ENCODE measurements around the gene LRRTM3.

The LRRTM3 gene

GRCh38 chr10:67076144-67076543 is 150.3 kb downstream of the LRRTM3 start:
- TF ChIP-seq TAF1 (IDR thresholded peaks at IDR 0.05; ENCODE audit: borderline replicate concordance, insufficient read depth, low read length): no peak
- TF ChIP-seq POLR2AphosphoS5 (IDR thresholded peaks at IDR 0.05; ENCODE audit: low read depth, low read length): no peak
- no peak for TF ChIP-seq REST (IDR thresholded peaks at IDR 0.05; ENCODE audit: insufficient read depth in 1 of 2, low read depth in 2 of 2, low read length in 2 of 2)
- TF ChIP-seq SIN3A (IDR thresholded peaks at IDR 0.05; ENCODE audit: borderline replicate concordance, insufficient read depth, low read length): no peak
- TF ChIP-seq FOXP2 (optimal IDR thresholded peaks at IDR 0.05; ENCODE audit: borderline replicate concordance, extremely low read depth, extremely low read length, insufficient read depth): no peak

- TF ChIP-seq SIN3A (IDR thresholded peaks at IDR 0.05; ENCODE audit: borderline replicate concordance, insufficient read depth, low read length) (no peak), TAF1 (IDR thresholded peaks at IDR 0.05; ENCODE audit: borderline replicate concordance, insufficient read depth, low read length) (no peak), POLR2AphosphoS5 (IDR thresholded peaks at IDR 0.05; ENCODE audit: low read depth, low read length) (no peak), REST (IDR thresholded peaks at IDR 0.05; ENCODE audit: insufficient read depth in 1 of 2, low read depth in 2 of 2, low read length in 2 of 2) (no peak)
Observed at GRCh38 chr10:67077376-67077775, 151.5 kb downstream of the LRRTM3 start.

- TF ChIP-seq SIN3A (IDR thresholded peaks at IDR 0.05; ENCODE audit: borderline replicate concordance, insufficient read depth, low read length): no peak
- no peak for TF ChIP-seq REST (IDR thresholded peaks at IDR 0.05; ENCODE audit: insufficient read depth in 1 of 2, low read depth in 2 of 2, low read length in 2 of 2)
- no peak for TF ChIP-seq TAF1 (IDR thresholded peaks at IDR 0.05; ENCODE audit: borderline replicate concordance, insufficient read depth, low read length)
- TF ChIP-seq FOXP2 (optimal IDR thresholded peaks at IDR 0.05; ENCODE audit: borderline replicate concordance, extremely low read depth, extremely low read length, insufficient read depth): no peak
- no peak for TF ChIP-seq POLR2AphosphoS5 (IDR thresholded peaks at IDR 0.05; ENCODE audit: low read depth, low read length)
Observed at GRCh38 chr10:67079126-67079525, 153.3 kb downstream of the LRRTM3 start.

GRCh38 chr10:67086327-67087134 is 160.7 kb downstream of the LRRTM3 start:
- no peak for TF ChIP-seq FOXP2 (optimal IDR thresholded peaks at IDR 0.05; ENCODE audit: borderline replicate concordance, extremely low read depth, extremely low read length, insufficient read depth)
- TF ChIP-seq SIN3A (IDR thresholded peaks at IDR 0.05; ENCODE audit: borderline replicate concordance, insufficient read depth, low read length): no peak
- no peak for TF ChIP-seq POLR2AphosphoS5 (IDR thresholded peaks at IDR 0.05; ENCODE audit: low read depth, low read length)
- no peak for TF ChIP-seq REST (IDR thresholded peaks at IDR 0.05; ENCODE audit: insufficient read depth in 1 of 2, low read depth in 2 of 2, low read length in 2 of 2)
- TF ChIP-seq TAF1 (IDR thresholded peaks at IDR 0.05; ENCODE audit: borderline replicate concordance, insufficient read depth, low read length): no peak
